Measurements from ENCODE around the gene GLI1.
"Not testable (repeated sequence)": the region's sequence is repeated elsewhere in the genome, so short reads cannot be mapped to it uniquely, and the experiment has no call there.

GRCh38 chr12:57513677-57514076, 54.1 kb downstream of the GLI1 start:
- TF ChIP-seq PBX3 (IDR thresholded peaks at IDR 0.05); SREBF2 (IDR thresholded peaks at IDR 0.05); CTCF (IDR thresholded peaks at IDR 0.05); USF2 (IDR thresholded peaks at IDR 0.05); POLR2A (IDR thresholded peaks at IDR 0.05; ENCODE audit: low read length); ZSCAN20 (CRISPR knock-in tag; IDR thresholded peaks at IDR 0.05); MAFK (IDR thresholded peaks at IDR 0.05; ENCODE audit: partially characterized antibody); RNF2 (IDR thresholded peaks at IDR 0.05; ENCODE audit: borderline replicate concordance, low read depth); JUNB (IDR thresholded peaks at IDR 0.05): not testable (repeated sequence)
